B cell (primary cell): ENCODE measurements around the gene RPS24. TPM values are rescaled to one million over a fixed set of nuclear protein-coding genes. Genes with fewer than 3 reads are reported as not detected.

Experiments used
- ATAC-seq: fragments of 200-7000 bp; cut with Tn5 transposase; one replicate; pipeline ENCODE4 v1.10.0; 2021; ENCODE audit warnings: low read depth, mild to moderate bottlenecking, moderate number of reproducible peaks, moderate library complexity
- CTCF ChIA-PET: fragments of 350-600 bp; sonication (Branson Sonifier 250); formaldehyde crosslinking; loops from one replicate; lab custom pipeline; 2021; ENCODE audit warnings: antibody characterized with exemption, inconsistent platforms; lab: Charles Lee
- POLR2A ChIA-PET: fragments of 350-600 bp; sonication (Branson Sonifier 250); formaldehyde crosslinking; loops from one replicate; lab custom pipeline; 2021; ENCODE audit warnings: antibody characterized with exemption; lab: Charles Lee
- DNase-seq: peaks from one replicate; pipeline ENCODE4 v3.0.0; 2013
- H2AFZ ChIP-seq: 2 replicates; pipeline ENCODE4 v1.6.1; 2012; ENCODE audit warnings: mild to moderate bottlenecking, low read depth, low read length; ENCODE audit not compliant: insufficient read depth, poor library complexity, severe bottlenecking
- H3K27ac ChIP-seq, 2 donors: 1 replicate in 1 of 2; 2 replicates in 1 of 2; pipeline ENCODE4 v1.5.1; 2012 to 2013; ENCODE audit warnings: low read length in 2 of 2, mild to moderate bottlenecking in 2 of 2, moderate library complexity in 1 of 2
- H3K27me3 ChIP-seq, 4 experiments: fragments of 200-600 bp in 1 of 4; sonication (generic) in 1 of 4; replicated peaks in 1 of 4; 1 replicate in 2 of 4; 2 replicates in 2 of 4; pipeline versions ENCODE4 v1.6.1 to v1.7.0; 2013 to 2016; ENCODE audit warnings: low read length in 3 of 4, mild to moderate bottlenecking in 2 of 4, mixed read lengths in 1 of 4, moderate library complexity in 1 of 4; ENCODE audit not compliant: insufficient read depth in 4 of 4, control insufficient read depth in 3 of 4; ENCODE audit errors: control extremely low read depth in 1 of 4
- H3K36me3 ChIP-seq, 2 experiments: replicated peaks in 1 of 2; 1 replicate in 1 of 2; 2 replicates in 1 of 2; pipeline versions ENCODE4 v1.6.1 to v1.7.1; 2013; ENCODE audit warnings: low read length in 1 of 2; ENCODE audit not compliant: insufficient read depth in 2 of 2, control insufficient read depth in 1 of 2; ENCODE audit errors: control extremely low read depth in 1 of 2, extremely low read depth in 1 of 2
- H3K4me1 ChIP-seq, 2 donors: fragments of 200-600 bp in 1 of 2; sonication (generic) in 1 of 2; 1 replicate in 1 of 2; 2 replicates in 1 of 2; pipeline versions ENCODE4 v1.5.1 to v1.6.1; 2013 to 2017; ENCODE audit warnings: low read length in 2 of 2; ENCODE audit not compliant: control insufficient read depth in 2 of 2, insufficient read depth in 2 of 2
- H3K4me2 ChIP-seq: replicated peaks from 2 replicates; pipeline ENCODE3; 2012; ENCODE audit warnings: mild to moderate bottlenecking, low read depth, low read length; ENCODE audit not compliant: poor library complexity, severe bottlenecking
- H3K4me3 ChIP-seq, 5 experiments: fragments of 200-600 bp in 1 of 5; sonication (generic) in 1 of 5; 1 replicate in 3 of 5; 2 replicates in 2 of 5; pipeline versions ENCODE4 v1.5.1 to v1.7.0; 2011 to 2016; ENCODE audit warnings: low read length in 4 of 5, mild to moderate bottlenecking in 4 of 5, low read depth in 2 of 5, control low read depth in 1 of 5, moderate library complexity in 1 of 5; ENCODE audit not compliant: insufficient read depth in 1 of 5; ENCODE audit errors: control extremely low read depth in 1 of 5, extremely low read depth in 1 of 5
- H3K79me2 ChIP-seq: fragments of 200-600 bp; sonication (generic); one replicate; pipeline ENCODE4 v1.6.0; 2016; ENCODE audit warnings: low read length; ENCODE audit not compliant: control insufficient read depth, insufficient read depth
- H3K9ac ChIP-seq: fragments of 200-600 bp; sonication (generic); 2 replicates; pipeline ENCODE4 v1.6.1; 2017; ENCODE audit warnings: mild to moderate bottlenecking, low read length, moderate library complexity
- H3K9me3 ChIP-seq, 3 donors: one replicate each; pipeline versions ENCODE4 v1.6.1 to v1.7.1; 2013; ENCODE audit warnings: low read length in 2 of 3; ENCODE audit not compliant: control insufficient read depth in 2 of 3, insufficient read depth in 1 of 3; ENCODE audit errors: control extremely low read depth in 1 of 3
- H4K20me1 ChIP-seq: 2 replicates; pipeline ENCODE4 v1.6.0; 2012; ENCODE audit warnings: mild to moderate bottlenecking, low read length; ENCODE audit not compliant: insufficient read depth, control insufficient read depth, poor library complexity, severe bottlenecking
- H3K27ac Mint-ChIP-seq: one replicate; pipeline ENCODE4 v1.8.0; 2021; ENCODE audit warnings: mixed read lengths
- H3K27me3 Mint-ChIP-seq: one replicate; pipeline ENCODE4 v1.8.0; 2021; ENCODE audit warnings: mixed read lengths
- H3K4me1 Mint-ChIP-seq: one replicate; pipeline ENCODE4 v1.8.0; 2021; ENCODE audit warnings: mixed read lengths
- H3K4me3 Mint-ChIP-seq: one replicate; pipeline ENCODE4 v1.8.0; 2021; ENCODE audit warnings: mixed read lengths
- H3K9me3 Mint-ChIP-seq: one replicate; pipeline ENCODE4 v1.8.0; 2022; ENCODE audit warnings: mixed read lengths; ENCODE audit not compliant: insufficient read depth
- EZH2 ChIP-seq: IDR thresholded peaks from 2 replicates; pipeline ENCODE4 v1.6.1; 2012; ENCODE audit warnings: borderline replicate concordance, low read depth, mild to moderate bottlenecking, moderate library complexity, low read length; ENCODE audit not compliant: insufficient read depth, poor library complexity, severe bottlenecking
- WGBS: methylation state at CpG from one replicate; pipeline ENCODE4 v1.1.5; 2013; ENCODE audit warnings: missing lambda C conversion rate; ENCODE audit not compliant: insufficient coverage; 5-methylcytosine and 5-hydroxymethylcytosine counted together
- intact Hi-C: fragments of 100-400 bp; cut with micrococcal nuclease; formaldehyde crosslinking; loops from one replicate; pipeline ENCODE4 v1.10.0; 2022
- polyA plus RNA-seq: library from polyadenylated mRNA; depleted of rRNA; stranded (reverse); fragments of >200 nt; gene quantifications from 2 replicates; pipeline ENCODE4 v1.2.3, GENCODE V29; 2012
- total RNA-seq, 2 donors: library from RNA; stranded (reverse); fragments of 120-200 nt in 1 of 2; gene quantifications; 1 replicate in 1 of 2; 2 replicates in 1 of 2; pipeline versions ENCODE4 v1.2.3 to v1.2.4, GENCODE V29; 2013 to 2022
- TF ChIP-seq, protein P1 (sequence below): fragments of 200-600 bp; IDR thresholded peaks from one replicate; pipeline ENCODE4 v1.8.0; 2022; ENCODE audit warnings: antibody characterized with exemption, mild to moderate bottlenecking

RPS24 gene
- total and polyA plus RNA-seq, 2 donors (not counting 1 experiment from before 2014, with no cell fraction given) = 1,249 to 2,320 TPM

DNA sequence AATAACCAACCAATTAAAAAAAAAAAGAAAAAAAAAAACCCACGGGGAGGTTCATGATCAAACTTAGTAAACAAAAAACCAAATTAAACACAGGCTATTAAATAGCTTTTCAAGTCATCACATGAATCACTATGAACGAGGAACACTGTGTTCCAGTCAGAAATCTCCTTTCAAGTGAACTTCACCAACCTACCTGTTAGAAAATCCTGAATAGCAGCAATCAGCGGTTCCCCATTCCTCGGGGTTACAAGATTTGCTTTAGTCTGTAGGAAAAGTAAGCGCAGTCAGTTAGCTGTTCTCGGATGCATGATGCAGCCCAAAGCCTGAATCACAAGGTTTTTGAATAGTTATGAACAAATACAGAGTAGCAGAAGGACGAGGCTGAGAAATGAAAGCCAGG, 23.4 kb upstream of the RPS24 start:
- Mint-ChIP-seq H3K27me3 (no peaks in the 10 kb centered on the region), H3K9me3 (no peaks in the 10 kb centered on the region), H3K27ac (no peak overlapping the region), H3K4me3 (no peak overlapping the region), H3K4me1 (no peaks in the 10 kb centered on the region)
- Histone ChIP-seq H3K27me3 (no peaks in the 10 kb centered on the region), H3K9me3 (no peaks in the 10 kb centered on the region), H3K4me2 (no peak overlapping the region), H3K4me3 (no peak overlapping the region), H3K36me3 (peaks cover 20 to 79% of the 10 kb centered on the region in 2 experiments), H3K79me2 (no peaks in the 10 kb centered on the region), H2AFZ (no peak overlapping the region), H3K9ac (no peak overlapping the region), H4K20me1 (no peaks in the 10 kb centered on the region), H3K4me1 (no peaks in the 10 kb centered on the region), H3K27ac (no peak overlapping the region)
- ChIA-PET POLR2A (no interaction called here), CTCF (interaction anchor here (0.7 kb wide), 2 partner anchors 163 to 836 kb away, joined by 3 to 4 read pairs; no protein-coding TSS in a partner anchor)
- 100% methylated on average over 3 of the region's 7 CpGs for WGBS
- intact Hi-C loops = no loop called here
- DNase-seq (no peak), ATAC-seq (no peak)
- no peak for TF ChIP-seq EZH2
- TF ChIP-seq, protein P1, sequence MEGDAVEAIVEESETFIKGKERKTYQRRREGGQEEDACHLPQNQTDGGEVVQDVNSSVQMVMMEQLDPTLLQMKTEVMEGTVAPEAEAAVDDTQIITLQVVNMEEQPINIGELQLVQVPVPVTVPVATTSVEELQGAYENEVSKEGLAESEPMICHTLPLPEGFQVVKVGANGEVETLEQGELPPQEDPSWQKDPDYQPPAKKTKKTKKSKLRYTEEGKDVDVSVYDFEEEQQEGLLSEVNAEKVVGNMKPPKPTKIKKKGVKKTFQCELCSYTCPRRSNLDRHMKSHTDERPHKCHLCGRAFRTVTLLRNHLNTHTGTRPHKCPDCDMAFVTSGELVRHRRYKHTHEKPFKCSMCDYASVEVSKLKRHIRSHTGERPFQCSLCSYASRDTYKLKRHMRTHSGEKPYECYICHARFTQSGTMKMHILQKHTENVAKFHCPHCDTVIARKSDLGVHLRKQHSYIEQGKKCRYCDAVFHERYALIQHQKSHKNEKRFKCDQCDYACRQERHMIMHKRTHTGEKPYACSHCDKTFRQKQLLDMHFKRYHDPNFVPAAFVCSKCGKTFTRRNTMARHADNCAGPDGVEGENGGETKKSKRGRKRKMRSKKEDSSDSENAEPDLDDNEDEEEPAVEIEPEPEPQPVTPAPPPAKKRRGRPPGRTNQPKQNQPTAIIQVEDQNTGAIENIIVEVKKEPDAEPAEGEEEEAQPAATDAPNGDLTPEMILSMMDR = no peak

- H3K4me3 Mint-ChIP-seq = no peak overlapping the region
- Histone ChIP-seq H3K36me3 (peaks cover 16 to 80% of the 10 kb centered on the region in 2 experiments), H3K4me1 (no peaks in the 10 kb centered on the region), H3K4me2 (no peak overlapping the region), H3K27me3 (no peaks in the 10 kb centered on the region), H3K9ac (no peak overlapping the region), H3K27ac (no peak overlapping the region), H3K79me2 (no peaks in the 10 kb centered on the region), H2AFZ (no peak overlapping the region), H3K9me3 (no peaks in the 10 kb centered on the region), H3K4me3 (no peak overlapping the region), H4K20me1 (no peaks in the 10 kb centered on the region)
- WGBS = no CpG with 5 or more reads among the region's 4 CpGs
- H3K27me3 Mint-ChIP-seq = no peaks in the 10 kb centered on the region
- H3K27ac Mint-ChIP-seq = no peak overlapping the region
- ATAC-seq (no peak), DNase-seq (no peak)
- ChIA-PET CTCF (no interaction called here), POLR2A (no interaction called here)
- no peak for TF ChIP-seq EZH2
- TF ChIP-seq, protein P1 = no peak
- H3K9me3 Mint-ChIP-seq = no peaks in the 10 kb centered on the region
- H3K4me1 Mint-ChIP-seq = no peaks in the 10 kb centered on the region
- intact Hi-C loops = no loop called here
These were observed 22.6 kb upstream of the RPS24 start for GRCh38 chr10:78011065-78011464.
